AG09309 (cell line): ENCODE data around the gene DLL4.
"Not testable (repeated sequence)": the region's sequence is repeated elsewhere in the genome, so short reads cannot be mapped to it uniquely, and the experiment has no call there.

ENCODE experiments used
- DNase-seq: peaks from one replicate; pipeline ENCODE4 v3.0.0-alpha.2; 2010; ENCODE audit warnings: low read depth
- H3K4me3 ChIP-seq: 2 replicates; pipeline ENCODE4 v1.5.1; 2011; ENCODE audit warnings: mild to moderate bottlenecking, low read depth, low read length, moderate library complexity; ENCODE audit not compliant: control insufficient read depth
- TF ChIP-seq, protein P1 (sequence below): IDR thresholded peaks from 2 replicates; pipeline ENCODE4 v1.5.1; 2011; ENCODE audit warnings: mild to moderate bottlenecking, low read depth, low read length, inconsistent platforms; ENCODE audit not compliant: insufficient read depth, control insufficient read depth; ENCODE audit errors: missing control alignments

Gene DLL4

DNA sequence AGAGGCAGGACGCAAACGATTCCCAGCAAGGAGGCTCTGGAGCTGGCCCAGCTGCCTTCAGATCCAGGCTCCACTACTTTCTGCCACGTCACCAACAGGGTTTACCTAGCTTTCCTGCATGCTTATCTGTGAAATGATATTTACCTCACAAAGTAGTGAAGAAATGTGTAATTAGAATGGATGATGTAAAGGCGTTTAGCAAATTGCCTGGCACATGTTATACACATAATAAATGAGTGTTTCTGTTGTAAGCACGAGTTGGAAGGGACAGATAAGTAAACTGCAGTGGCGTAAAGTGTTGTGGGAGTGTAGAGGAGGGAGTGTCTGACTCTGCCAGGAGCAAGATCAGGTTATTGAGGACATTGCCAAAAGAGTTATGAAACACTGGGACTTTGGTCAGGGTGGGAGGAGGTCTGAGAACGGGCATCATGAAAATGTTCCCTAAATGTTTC, 20.6 kb downstream of the DLL4 start:
- TF ChIP-seq, protein P1, sequence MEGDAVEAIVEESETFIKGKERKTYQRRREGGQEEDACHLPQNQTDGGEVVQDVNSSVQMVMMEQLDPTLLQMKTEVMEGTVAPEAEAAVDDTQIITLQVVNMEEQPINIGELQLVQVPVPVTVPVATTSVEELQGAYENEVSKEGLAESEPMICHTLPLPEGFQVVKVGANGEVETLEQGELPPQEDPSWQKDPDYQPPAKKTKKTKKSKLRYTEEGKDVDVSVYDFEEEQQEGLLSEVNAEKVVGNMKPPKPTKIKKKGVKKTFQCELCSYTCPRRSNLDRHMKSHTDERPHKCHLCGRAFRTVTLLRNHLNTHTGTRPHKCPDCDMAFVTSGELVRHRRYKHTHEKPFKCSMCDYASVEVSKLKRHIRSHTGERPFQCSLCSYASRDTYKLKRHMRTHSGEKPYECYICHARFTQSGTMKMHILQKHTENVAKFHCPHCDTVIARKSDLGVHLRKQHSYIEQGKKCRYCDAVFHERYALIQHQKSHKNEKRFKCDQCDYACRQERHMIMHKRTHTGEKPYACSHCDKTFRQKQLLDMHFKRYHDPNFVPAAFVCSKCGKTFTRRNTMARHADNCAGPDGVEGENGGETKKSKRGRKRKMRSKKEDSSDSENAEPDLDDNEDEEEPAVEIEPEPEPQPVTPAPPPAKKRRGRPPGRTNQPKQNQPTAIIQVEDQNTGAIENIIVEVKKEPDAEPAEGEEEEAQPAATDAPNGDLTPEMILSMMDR: no peak
- no peak for DNase-seq
- no peak overlapping the region for H3K4me3 ChIP-seq

DNA sequence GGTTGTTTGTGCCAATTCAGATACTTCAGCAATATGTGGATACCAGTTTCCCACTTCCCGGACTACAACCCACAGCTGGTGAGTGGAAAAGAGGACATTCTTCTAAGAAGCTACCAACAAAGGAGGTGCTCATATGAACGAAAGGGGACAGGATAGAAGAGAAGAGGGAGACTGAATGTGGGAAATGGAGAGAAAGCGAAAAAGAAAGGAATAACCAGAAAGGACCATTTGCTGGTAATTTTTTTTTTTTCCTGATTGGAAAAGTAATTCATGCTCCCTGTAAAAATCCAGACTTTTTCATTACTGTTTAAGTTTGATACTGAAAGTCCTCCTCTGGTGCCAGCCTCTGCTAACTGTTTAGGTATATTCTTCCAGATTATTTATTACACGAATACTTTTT, 22.6 kb downstream of the DLL4 start:
- DNase-seq: no peak
- no peak overlapping the region for H3K4me3 ChIP-seq
- TF ChIP-seq, protein P1: no peak

DNA sequence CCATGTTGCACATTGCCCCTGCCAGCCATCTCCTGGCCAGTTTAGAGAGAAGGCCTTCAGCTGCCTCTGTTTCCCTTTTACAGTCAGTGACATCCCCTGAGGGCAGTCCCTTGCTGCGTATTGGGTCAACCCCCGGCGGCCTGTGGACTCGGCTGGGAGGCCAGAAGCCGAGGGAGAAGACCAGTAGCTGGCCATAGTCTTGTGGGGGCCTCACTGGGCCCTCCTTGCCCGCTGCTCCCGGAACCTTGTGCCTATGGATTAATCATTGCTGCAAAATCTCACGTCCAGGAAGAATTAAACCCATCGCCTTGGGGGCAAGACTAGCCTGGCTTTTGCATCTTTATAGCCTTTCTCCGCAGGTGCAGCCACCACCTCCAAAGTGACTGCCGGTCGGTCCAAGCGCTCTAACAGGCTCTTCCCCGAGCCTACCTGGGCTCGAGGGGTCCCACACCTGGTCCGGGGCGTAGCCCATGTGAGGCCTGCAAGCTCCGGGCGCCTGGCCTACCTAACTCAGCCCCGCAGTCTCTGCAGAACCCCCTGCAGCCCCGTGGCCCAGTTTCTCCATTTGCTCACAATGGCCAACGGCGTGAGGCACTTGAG, 23.3 kb downstream of the DLL4 start:
- peak overlapping the region; percentile 95 for H3K4me3 ChIP-seq
- TF ChIP-seq, protein P1: no peak
- DNase-seq: no peak

DNA sequence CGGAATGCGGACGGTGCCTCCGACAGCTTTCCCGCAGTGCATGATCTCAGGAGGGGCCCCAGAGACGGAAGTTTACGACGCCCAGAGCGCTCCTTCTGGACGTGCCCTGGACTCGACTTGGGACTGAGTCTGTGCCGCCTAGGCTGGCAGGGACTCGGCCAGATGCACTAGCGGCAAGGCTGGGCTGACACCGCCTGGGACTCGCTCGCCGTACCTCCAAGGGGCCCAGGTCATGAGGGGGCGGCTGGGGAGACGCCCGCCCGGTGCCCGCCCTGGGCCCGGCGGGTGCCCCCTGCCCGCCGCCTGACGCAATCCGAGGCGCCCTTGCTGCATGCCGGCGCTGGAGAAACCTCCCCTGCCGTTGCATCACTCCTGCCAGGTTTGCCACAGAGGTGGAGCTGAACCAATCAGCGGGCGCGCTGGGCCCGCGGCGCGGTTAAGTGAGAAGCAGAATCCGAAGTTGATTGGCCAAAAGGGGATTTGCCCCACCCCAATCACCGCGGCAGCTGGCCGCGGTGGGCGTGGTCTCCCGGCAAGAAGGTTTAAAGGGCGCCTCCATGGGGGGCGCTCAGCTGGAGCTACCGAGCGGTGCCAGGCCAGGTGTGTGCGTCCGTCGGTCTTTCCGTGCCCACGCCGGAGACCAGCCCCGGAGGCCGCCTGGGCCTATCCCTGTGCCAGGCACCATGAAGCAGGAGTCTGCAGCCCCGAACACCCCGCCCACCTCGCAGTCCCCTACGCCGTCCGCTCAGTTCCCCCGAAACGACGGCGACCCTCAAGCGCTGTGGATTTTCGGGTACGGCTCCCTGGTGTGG, 24.0 kb downstream of the DLL4 start, which contains the start of gene CHAC1:
TSS of gene CHAC1 (plus strand) at position 571 of the 812 bp plus-strand sequence. CDS start at position 684, 113 bp downstream.
- peak within 1 kb of the TSS; percentile 95 for H3K4me3 ChIP-seq
- peak; percentile 93 for DNase-seq
- TF ChIP-seq, protein P1: peak; percentile 1

DNA sequence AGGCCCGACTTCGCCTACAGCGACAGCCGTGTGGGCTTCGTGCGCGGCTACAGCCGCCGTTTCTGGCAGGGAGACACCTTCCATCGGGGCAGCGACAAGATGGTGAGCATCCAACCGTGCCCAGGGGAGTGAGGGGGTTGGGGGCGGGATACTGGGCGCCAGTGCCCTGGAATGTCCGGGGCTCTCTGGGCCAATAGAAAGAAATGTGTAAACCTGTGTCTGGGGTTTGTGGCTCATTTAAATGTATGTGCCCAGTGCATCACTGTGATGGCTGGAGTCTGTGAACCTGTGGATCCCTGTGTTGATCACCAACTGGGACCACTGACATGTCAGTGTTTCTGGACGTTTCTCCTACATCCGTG, 24.6 kb downstream of the DLL4 start:
- DNase-seq: no peak
- H3K4me3 ChIP-seq: peak overlapping the region; percentile 95
- TF ChIP-seq, protein P1: no peak

DNA sequence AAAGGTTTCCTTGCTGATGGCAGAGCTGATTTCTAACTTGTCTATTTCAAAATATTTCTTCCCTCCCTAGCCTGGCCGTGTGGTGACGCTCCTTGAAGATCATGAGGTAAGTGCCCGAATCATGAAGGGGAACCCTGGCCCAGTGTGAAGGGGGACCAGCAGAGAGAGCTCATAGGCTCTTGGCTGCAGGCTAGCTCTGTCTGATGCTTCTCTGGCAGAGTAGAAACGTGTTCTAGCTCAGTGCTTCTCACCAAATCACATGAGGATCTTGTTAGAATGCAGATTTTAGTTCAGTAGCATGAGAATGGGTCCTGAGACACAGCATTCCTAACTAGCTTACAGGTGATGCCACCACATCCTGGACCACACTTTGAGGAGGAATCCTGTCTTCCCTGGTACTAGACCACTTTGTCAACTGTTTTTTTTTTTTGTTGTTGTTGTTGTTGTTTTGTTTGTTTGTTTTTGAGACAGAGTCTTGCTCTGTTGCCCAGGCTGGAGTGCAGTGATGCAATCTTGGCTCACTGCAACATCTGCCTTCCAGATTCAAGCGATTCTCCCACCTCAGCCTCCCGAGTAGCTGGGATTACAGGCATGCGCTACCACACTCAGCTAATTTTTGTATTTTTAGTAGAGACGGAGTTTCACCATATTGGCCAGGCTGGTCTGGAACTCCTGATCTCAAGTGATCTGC, 25.2 kb downstream of the DLL4 start:
- not testable (repeated sequence) for DNase-seq
- H3K4me3 ChIP-seq: peak overlapping the region; percentile 95
